Measurements from ENCODE around the gene AFP.
A peak's percentile ranks its signal among the peaks of the same experiment; 100 is the strongest.

The AFP gene

GRCh38 chr4:73477176-73477575 is 41.2 kb downstream of the AFP start:
- H3K4me1 ChIP-seq (ENCODE audit: insufficient read depth, poor library complexity, severe bottlenecking), result no peaks in the 10 kb centered on the region
- DNase-seq (ENCODE audit: low spot score) (peak; percentile 27), ATAC-seq (ENCODE audit: low read depth) (no peak)
- H3K27me3 ChIP-seq (ENCODE audit: insufficient read depth, poor library complexity, severe bottlenecking), result no peaks in the 10 kb centered on the region
- H3K36me3 ChIP-seq (ENCODE audit: low read depth), result no peaks in the 10 kb centered on the region
- H3K4me3 ChIP-seq (ENCODE audit: severe bottlenecking), result no peak overlapping the region
- no peak overlapping the region for H3K27ac ChIP-seq (ENCODE audit: poor library complexity, severe bottlenecking)
- H3K9me3 ChIP-seq (ENCODE audit: severe bottlenecking), result no peaks in the 10 kb centered on the region
- TF ChIP-seq CTCF (IDR thresholded peaks at IDR 0.05; ENCODE audit: poor library complexity, severe bottlenecking), result no peak

GRCh38 chr4:73479323-73479722 is 43.3 kb downstream of the AFP start:
- ATAC-seq (ENCODE audit: low read depth) (no peak), DNase-seq (ENCODE audit: low spot score) (no peak)
- H3K36me3 ChIP-seq (ENCODE audit: low read depth), result no peaks in the 10 kb centered on the region
- H3K4me3 ChIP-seq (ENCODE audit: severe bottlenecking), result no peak overlapping the region
- H3K4me1 ChIP-seq (ENCODE audit: insufficient read depth, poor library complexity, severe bottlenecking), result no peaks in the 10 kb centered on the region
- TF ChIP-seq CTCF (IDR thresholded peaks at IDR 0.05; ENCODE audit: poor library complexity, severe bottlenecking), result no peak
- H3K27me3 ChIP-seq (ENCODE audit: insufficient read depth, poor library complexity, severe bottlenecking), result no peaks in the 10 kb centered on the region
- no peak overlapping the region for H3K27ac ChIP-seq (ENCODE audit: poor library complexity, severe bottlenecking)
- no peaks in the 10 kb centered on the region for H3K9me3 ChIP-seq (ENCODE audit: severe bottlenecking)

DNA sequence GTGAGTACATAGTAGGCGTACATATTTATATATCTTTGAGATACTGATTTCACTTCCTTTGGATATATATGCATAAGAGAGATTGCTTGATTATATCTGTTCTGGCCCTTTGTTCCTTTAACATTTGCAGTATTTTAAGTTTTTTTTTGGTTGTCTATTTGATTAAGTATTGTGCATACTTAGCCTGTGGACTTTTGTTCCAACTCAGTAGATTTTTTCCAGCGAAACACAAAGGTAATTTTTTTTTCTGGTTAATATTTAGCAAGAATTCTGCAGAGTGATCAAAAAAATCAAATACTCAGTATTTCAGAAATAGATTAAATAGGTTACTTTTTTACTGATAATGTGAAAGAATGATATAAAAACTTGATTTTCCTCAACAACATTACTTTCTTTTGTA is 45.3 kb downstream of the AFP start, which contains the start of gene AFM:
AFM (plus strand) TSS at position 388 of the 400 bp plus-strand sequence. CDS start 31 bp downstream, outside the sequence.
- TF ChIP-seq CTCF (IDR thresholded peaks at IDR 0.05; ENCODE audit: poor library complexity, severe bottlenecking), result no peak
- Histone ChIP-seq H3K9me3 (ENCODE audit: severe bottlenecking) (no peaks in the 10 kb centered on the region), H3K27me3 (ENCODE audit: insufficient read depth, poor library complexity, severe bottlenecking) (no peaks in the 10 kb centered on the region), H3K36me3 (ENCODE audit: low read depth) (no peaks in the 10 kb centered on the region), H3K4me3 (ENCODE audit: severe bottlenecking) (no peak within 1 kb of the TSS), H3K4me1 (ENCODE audit: insufficient read depth, poor library complexity, severe bottlenecking) (no peaks in the 10 kb centered on the region), H3K27ac (ENCODE audit: poor library complexity, severe bottlenecking) (no peak within 1 kb of the TSS)
- DNase-seq (ENCODE audit: low spot score), result no peak
- no peak for ATAC-seq (ENCODE audit: low read depth)

GRCh38 chr4:73485085-73485484 is 49.1 kb downstream of the AFP start:
- H3K36me3 ChIP-seq (ENCODE audit: low read depth), result no peaks in the 10 kb centered on the region
- no peaks in the 10 kb centered on the region for H3K27me3 ChIP-seq (ENCODE audit: insufficient read depth, poor library complexity, severe bottlenecking)
- no peaks in the 10 kb centered on the region for H3K9me3 ChIP-seq (ENCODE audit: severe bottlenecking)
- ATAC-seq (ENCODE audit: low read depth), result no peak
- no peak for TF ChIP-seq CTCF (IDR thresholded peaks at IDR 0.05; ENCODE audit: poor library complexity, severe bottlenecking)
- H3K4me3 ChIP-seq (ENCODE audit: severe bottlenecking), result no peak overlapping the region
- no peak for DNase-seq (ENCODE audit: low spot score)
- H3K27ac ChIP-seq (ENCODE audit: poor library complexity, severe bottlenecking), result no peak overlapping the region
- no peaks in the 10 kb centered on the region for H3K4me1 ChIP-seq (ENCODE audit: insufficient read depth, poor library complexity, severe bottlenecking)

DNA sequence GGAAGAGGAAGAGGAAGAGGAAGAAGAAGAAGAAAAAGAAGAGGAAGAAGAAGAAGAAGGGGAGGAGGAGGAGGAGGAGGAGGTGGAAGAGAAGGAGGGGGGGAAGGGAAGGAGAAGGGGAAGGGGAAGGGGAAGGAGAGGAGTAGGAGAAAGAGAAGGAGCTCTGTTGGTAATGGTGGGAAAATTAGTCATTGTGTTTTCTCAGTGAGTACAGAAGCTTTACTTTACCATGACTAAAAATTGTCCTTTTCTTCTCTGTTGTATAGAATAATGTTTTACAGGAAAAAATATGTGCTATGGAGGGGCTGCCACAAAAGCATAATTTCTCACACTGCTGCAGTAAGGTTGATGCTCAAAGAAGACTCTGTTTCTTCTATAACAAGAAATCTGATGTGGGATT is 49.6 kb downstream of the AFP start:
- ATAC-seq (ENCODE audit: low read depth) (no peak), DNase-seq (ENCODE audit: low spot score) (no peak)
- Histone ChIP-seq H3K27me3 (ENCODE audit: insufficient read depth, poor library complexity, severe bottlenecking) (no peaks in the 10 kb centered on the region), H3K4me1 (ENCODE audit: insufficient read depth, poor library complexity, severe bottlenecking) (no peaks in the 10 kb centered on the region), H3K9me3 (ENCODE audit: severe bottlenecking) (no peaks in the 10 kb centered on the region), H3K36me3 (ENCODE audit: low read depth) (no peaks in the 10 kb centered on the region), H3K27ac (ENCODE audit: poor library complexity, severe bottlenecking) (no peak overlapping the region), H3K4me3 (ENCODE audit: severe bottlenecking) (no peak overlapping the region)
- TF ChIP-seq CTCF (IDR thresholded peaks at IDR 0.05; ENCODE audit: poor library complexity, severe bottlenecking), result no peak

All from RWPE2 (cell line).